Activated naive CD4-positive, alpha-beta T cell treated with Interleukin-2 at 50 U/mL for 16 hours (primary cell): ENCODE data around the gene IQGAP2.

Experiments used
- DNase-seq: peaks from one replicate; pipeline ENCODE4 v3.0.0-alpha.2; 2020

The IQGAP2 gene

GRCh38 chr5:76479973-76480667 is 77.0 kb downstream of the IQGAP2 start:
- DNase-seq: no peak

DNA sequence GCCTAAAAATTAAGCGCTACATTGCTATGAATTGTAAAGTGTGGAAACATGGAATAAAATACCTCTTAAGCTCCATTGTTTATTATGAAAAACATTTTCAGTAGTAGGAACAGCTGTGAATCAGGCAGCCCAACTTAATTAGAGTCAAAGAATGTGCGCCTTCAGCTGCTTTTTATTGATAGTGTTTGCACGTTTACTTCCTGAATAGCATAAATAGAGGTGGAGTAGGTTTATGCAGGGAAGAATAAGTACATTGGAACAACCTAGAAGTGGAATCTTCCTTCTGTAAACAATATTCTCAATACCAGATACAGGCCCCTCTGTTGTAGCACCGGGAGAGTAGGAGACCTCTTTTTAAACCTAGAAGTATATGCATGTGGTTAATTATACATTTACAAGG is 79.9 kb downstream of the IQGAP2 start:
- DNase-seq: no peak

GRCh38 chr5:76483433-76483832 is 80.3 kb downstream of the IQGAP2 start:
- no peak for DNase-seq

GRCh38 chr5:76483881-76484280 is 80.8 kb downstream of the IQGAP2 start:
- no peak for DNase-seq

GRCh38 chr5:76485511-76485910 is 82.4 kb downstream of the IQGAP2 start:
- no peak for DNase-seq

DNA sequence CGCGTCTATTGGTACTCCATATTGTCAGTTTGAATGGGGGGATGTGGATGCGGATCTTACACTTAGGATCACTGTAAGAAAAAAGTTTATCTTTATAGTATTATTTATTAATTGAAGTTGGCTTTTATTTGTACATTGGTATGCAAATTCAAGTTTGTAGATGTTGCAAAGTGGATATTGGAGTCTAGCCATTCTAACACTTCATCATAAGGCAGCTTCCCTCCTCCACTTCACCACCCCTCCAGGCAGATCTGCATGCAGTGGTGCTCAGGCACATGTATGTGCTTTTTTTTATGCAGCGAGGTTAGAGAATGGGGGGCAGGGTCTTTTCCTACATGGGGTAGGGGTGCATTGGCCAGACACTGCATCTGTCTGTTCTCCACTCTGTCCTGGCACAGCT is 84.3 kb downstream of the IQGAP2 start:
- no peak for DNase-seq

GRCh38 chr5:76487821-76488220 is 84.7 kb downstream of the IQGAP2 start:
- DNase-seq: no peak

DNA sequence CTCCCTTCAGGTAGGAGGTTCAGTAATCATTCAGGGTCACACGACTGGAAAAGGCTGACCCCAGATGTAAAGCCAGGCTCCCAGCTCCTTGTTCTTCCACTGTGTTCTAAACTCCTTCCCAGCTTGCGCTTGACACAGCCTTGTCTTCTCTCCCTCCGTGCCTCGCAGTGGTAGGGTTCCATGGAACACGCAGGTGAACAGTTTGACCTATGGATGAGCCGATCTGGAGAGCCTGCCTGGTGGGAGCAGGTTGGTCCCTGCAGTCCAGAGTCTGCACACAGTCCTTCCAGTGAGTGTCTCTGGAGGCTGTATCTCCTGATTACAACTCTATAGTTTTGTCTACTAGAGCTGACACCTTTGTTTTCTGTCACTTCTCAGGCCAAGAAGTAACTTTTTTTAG is 85.9 kb downstream of the IQGAP2 start:
- DNase-seq: no peak

DNA sequence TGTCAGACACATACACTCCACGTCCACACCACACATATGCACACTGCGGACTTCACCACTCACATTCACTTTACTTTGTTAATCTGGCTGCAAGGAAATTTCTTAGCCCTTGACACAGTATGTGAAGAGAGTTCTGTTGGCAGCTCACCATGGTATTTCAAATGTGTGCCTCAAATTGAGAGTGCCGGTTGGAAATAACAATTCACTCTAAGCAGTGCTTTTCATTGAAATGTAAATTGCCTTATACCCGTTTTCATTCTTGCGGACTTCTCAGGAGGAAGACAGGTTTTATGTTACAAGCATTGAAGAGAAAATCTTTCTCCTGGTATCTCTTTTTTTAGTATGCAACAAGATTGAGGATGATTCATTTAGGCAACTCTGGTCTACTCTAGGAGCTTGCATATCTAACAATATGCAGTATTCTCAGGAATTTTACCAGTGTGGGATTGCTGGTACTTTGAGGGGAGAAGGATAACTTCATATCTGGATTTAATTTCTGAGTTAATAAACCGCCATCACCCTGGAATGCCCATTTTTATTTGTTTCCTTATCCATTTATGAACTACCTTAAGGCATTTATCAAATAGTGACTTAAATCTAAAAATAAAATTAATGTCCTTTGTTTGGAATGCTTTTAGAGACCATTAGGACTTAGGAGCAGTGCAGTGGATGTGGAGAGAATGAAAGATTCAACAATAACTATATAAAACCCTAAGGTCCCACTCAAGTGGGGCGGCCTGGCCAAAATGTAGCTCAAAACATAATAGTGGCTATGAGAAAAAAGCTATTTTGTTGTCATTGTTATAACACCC is 87.0 kb downstream of the IQGAP2 start:
- no peak for DNase-seq

DNA sequence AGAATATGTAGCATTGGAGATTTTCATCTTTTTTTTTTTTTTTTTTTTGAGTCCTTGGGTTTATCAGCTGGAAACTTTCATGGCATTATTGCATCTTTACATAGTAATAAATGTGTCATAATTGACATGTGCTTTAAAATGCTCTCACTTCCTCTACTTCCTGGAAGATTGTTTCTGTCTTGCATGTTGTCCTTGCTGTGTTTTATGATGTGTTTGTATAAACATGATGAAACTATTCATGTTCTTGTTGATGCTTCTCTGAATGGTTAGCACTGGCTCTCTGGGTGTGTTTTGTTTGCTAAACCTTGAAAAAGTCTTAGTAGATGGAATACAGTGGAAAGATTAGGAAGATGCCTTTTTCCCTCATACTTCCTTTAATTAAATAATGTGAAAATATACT is 87.9 kb downstream of the IQGAP2 start:
- DNase-seq: no peak

GRCh38 chr5:76492819-76493189 is 89.7 kb downstream of the IQGAP2 start:
- DNase-seq: no peak

DNA sequence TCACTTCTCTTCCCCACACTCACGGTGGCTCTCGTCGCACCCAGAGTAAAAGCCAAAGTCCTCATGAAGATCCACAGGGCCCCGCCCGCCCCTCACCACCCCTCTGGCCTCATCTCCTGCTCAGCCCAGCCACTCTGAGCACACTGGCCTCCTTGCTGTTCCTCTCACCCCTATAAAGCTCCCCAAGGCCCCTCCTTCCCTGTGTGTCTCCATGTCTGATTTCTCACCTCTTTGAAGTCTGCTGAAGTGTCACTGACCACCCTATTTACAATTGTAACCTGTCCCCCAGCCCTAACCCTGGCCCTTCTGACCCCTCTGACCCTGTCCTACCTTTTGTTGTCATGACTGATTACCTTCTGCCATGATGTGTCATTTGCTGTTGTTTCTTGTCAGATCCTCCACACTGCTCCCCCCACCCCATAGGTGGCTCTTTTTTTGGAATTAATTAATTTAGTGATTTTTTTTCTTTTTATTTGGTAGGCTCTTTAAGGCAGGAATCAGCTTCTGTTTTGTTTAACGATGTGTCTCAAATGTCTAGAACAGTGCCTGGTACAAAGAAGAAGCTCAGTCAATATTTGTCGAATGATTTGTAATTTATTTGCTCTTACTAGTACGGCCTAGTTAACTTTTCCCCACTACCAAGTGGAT is 90.2 kb downstream of the IQGAP2 start:
- no peak for DNase-seq

DNA sequence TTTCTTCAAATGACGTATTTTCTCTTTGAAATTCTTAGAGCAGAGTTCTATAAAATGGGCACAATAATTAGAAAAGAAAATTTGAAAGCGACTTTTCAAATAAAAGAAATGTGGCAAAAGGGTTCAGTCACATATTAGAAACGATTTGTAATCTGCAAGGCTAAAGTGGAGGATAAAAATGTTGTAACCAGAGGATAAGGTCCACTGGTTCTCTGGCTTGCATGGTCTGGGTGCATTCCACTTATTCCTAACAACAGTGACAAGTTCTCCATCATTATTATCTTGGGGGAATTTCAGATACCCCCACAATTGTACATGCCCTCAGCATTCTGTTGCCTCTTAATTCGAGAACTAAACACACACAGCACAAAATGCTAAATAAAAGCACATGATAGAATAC is 91.1 kb downstream of the IQGAP2 start:
- no peak for DNase-seq

DNA sequence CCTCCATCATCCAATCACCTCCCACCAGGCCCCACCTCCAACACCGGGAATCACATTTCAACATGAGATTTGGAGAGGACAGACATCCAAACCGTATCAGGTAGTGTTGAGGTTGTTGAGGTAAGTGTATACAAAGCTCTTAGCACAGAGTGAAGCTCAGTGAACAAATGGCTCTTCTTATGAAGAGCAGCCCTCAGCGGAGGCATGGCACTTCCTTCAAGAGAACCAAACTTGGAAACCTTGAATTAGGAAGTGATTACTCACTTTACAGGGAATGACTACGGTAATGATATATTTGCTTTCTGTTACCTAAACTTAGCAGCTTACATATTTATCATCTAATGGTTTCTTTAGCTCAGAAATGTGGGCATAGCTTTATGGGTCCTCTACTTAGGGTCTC is 92.8 kb downstream of the IQGAP2 start:
- no peak for DNase-seq

DNA sequence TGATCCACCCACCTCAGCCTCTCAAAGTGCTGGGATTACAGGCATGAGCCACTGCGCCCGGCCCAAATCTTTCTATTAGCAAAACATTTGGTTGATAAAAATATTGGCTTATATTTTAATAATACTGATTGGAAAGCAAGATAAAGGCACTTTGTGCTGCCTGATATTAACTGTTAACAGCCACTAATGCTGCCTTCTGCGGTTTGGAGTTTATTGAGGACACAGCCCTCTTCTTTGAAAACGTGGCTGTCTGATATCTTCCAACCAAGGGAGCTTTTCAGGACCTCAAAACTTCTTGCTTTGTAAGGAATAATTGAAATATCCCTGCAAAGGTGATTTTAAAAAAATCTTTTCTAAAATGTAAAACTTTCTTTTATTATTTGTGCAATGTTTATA is 94.0 kb downstream of the IQGAP2 start:
- no peak for DNase-seq

DNA sequence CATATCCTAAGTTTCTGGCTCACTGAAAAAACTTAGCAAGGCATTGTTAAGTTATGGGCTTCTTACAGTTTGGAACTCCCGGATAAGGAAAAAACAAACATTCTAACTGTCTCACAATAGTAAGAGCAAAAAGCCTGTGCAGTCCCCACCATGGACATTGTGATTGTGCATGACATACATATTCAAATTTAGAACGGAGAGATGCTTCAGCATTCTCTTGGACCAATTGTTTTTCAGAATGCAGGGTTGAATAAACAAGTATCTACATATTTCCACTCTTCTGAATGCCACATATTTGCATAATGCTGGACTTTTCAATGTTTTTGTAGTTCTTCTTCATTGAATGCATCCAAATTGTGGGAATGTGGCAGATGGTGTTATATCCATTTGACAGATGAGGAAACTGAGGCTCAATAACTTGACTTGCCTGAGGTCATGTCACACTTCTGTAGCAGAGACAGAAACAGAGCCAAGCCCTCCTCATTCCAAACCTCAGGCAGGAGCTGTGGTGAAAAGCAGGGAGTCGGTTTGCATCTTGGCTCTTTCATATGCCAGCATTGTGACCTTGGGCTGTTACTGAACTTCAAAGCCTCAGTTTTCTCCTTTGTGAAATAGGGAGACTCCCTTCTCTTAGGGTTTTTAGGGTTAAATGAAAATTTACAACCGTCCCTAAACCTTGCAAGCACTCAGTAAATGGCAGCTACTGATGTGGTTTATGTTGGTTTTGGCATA is 95.1 kb downstream of the IQGAP2 start:
- DNase-seq: no peak

DNA sequence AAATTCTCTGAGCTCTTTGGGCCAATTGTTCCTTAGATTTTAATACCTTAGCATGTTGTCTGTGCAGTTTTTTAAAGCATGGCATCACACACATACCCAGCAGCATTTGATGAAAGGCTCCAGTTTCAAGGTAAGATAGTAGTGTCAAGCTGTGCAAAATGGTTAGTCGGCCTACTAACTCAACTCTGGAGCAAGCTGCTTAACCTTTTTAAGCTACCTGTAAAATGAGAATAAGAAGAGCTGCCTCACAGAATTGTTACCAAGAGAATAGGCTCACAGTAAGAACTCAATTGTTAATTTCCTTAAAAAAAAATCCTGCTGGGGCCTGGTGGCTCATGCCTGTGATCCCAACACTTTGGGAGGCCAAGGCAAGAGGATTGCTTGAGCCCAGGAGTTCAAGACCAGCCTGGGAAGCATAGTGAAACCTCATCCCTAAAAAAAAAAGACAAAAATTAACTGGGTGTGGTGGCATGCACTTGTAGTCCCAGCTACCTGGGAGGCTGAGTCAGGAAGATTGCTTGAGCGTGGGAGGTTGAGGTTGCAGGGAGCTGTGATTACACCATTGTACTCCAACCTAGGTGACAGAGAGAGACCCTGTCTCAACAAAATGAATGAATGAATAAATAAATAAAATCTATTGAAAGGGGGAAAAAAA is 96.5 kb downstream of the IQGAP2 start:
- DNase-seq: no peak

- DNase-seq: no peak
Observed at GRCh38 chr5:76500633-76501393, 97.7 kb downstream of the IQGAP2 start.

DNA sequence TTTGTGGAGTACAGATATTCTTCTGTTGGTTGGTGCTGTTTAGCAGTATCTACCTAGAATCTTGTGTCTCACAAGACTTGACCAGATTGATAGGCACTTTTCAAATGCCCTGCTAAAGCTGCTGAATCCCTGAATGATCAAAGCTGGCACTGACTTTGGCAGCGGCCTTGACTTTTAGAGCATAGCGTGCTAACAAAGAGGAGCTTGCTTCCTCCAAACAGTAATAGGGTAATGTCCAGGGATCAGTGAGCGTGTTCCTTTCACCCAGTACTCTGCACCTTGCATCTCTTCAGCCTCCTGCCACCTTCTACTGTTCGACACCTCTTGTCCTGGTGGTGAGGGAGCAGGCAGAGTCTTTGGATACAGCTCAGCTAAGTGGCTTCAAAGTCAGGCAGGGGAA is 100.8 kb downstream of the IQGAP2 start:
- no peak for DNase-seq

- DNase-seq: no peak
Observed at GRCh38 chr5:76504901-76505564, 101.9 kb downstream of the IQGAP2 start.

DNA sequence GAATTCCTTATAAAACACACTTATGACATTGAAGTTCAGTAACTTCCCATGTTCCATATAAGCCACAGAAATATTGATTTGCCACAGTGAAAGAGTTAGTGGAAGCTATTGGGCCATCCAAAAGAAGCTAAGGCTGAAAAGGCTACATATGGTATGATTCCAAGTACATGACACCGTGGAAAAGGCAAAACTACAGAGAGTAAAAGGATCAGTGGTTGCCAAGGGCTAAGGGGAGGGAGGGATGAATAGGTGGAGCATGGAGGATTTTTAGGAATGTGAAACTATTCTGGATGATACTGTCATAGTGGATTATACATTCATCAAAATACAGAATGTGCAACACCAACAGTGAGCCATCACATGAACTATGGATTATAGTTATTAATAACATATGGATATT is 110.4 kb downstream of the IQGAP2 start:
- DNase-seq: no peak

GRCh38 chr5:76514292-76514691 is 111.2 kb downstream of the IQGAP2 start:
- no peak for DNase-seq
